HG03520 (cell line): ENCODE measurements around the gene MROH2B.
"Not testable (repeated sequence)": the region's sequence is repeated elsewhere in the genome, so short reads cannot be mapped to it uniquely, and the experiment has no call there.

Source experiments
- ATAC-seq: cut with Tn5 transposase; IDR thresholded peaks from one replicate; pipeline ENCODE4 v1.9.1; 2021; ENCODE audit warnings: mild to moderate bottlenecking, moderate library complexity; ENCODE audit not compliant: unreplicated experiment

MROH2B gene

GRCh38 chr5:41032973-41033372 is 38.2 kb downstream of the MROH2B start:
- no peak for ATAC-seq

GRCh38 chr5:41022600-41022999 is 48.5 kb downstream of the MROH2B start:
- ATAC-seq = not testable (repeated sequence)

- ATAC-seq = no peak
Measured at GRCh38 chr5:41012318-41012717, 58.8 kb downstream of the MROH2B start.

GRCh38 chr5:41010572-41010971 is 60.6 kb downstream of the MROH2B start:
- ATAC-seq = no peak

DNA sequence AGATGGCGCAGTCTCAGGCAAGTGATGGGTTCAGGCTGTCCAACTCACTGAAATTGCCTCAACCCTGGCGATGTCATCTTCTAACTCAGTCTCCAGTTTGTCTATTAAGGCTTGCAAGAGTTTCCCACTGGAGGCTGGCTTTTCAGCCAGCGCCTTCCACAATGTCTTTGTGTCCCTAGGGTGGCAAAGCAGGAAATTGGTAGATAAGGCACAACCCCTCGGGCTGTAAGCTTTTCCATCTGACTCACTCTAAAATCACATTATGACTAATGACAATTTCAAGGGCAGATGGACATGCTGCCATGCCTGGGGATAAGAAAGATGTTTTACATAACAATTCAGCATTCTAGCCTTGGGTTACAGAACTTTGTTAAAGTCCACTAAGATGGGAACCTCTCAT is 61.9 kb downstream of the MROH2B start:
- ATAC-seq = no peak

- no peak for ATAC-seq
Measured at GRCh38 chr5:41004931-41005330, 66.2 kb downstream of the MROH2B start.

DNA sequence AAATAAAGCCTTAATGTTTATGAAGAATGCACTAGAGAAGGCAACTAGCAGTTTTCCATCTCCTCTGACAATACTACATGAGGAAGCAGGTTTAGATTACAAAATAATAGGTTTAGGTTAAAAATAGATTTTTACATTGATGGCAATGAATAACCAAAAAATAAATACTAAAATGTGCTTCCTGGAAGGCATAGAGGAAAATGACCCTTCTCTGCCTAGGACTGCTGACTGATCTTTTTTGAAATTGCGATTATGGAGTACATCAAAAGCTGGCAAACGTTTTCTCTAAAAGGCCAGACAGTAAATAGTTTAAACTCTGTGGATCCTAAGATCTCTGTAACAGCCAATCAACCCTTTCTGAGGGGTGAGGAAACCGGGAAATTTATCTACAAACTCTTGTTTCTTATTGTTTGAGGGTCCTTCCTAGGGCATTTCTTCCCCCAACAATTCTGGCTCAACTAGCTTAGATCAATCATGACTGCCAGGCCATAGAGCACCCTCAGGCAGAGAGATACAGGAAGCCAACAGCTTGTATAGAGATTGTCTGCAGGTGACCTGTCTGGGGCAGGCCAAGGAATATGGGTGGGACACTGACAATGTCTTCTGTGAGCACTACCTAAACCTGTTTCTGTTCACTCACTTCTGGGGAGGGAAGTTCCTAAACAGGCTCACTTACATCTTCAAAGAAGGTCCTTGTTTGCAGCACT is 67.3 kb downstream of the MROH2B start:
- ATAC-seq = no peak

DNA sequence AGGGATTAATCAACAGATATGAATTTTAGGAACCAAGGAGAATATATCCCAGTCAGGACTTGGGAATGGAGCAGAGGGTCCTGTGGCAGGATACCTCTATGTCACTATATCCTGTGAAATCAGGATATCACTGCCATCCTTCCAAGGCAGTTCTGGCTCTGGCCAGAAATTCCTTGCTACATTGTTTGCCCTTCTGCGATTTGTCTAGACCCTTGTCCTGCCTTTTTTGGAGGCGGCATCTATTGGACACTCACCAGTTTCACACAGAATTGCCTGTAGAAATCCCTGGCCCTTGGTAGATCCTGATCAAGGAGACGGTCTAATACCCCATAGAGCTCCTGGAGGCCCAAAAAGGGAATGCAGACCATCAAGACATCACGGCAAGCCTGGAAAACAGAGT is 71.2 kb downstream of the MROH2B start:
- no peak for ATAC-seq

DNA sequence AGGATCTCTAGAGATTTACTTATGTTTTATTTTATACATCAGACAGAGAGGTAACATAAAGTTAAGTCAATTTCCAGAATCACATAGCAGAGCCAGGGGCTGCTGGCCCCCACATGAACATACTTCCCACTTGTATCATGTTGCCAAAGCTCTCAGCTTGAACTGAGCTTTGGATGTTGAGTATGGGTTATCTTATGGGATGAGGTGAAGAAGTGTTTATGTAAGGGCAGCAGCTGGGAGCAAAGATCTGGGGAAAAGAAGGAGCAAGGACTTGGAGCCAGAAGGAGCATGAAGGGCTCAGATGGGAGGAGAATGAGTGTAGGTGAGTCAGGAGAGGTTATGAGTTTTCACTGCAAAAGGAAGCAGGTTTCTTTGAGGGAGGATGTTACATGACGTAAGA is 72.0 kb downstream of the MROH2B start:
- no peak for ATAC-seq

DNA sequence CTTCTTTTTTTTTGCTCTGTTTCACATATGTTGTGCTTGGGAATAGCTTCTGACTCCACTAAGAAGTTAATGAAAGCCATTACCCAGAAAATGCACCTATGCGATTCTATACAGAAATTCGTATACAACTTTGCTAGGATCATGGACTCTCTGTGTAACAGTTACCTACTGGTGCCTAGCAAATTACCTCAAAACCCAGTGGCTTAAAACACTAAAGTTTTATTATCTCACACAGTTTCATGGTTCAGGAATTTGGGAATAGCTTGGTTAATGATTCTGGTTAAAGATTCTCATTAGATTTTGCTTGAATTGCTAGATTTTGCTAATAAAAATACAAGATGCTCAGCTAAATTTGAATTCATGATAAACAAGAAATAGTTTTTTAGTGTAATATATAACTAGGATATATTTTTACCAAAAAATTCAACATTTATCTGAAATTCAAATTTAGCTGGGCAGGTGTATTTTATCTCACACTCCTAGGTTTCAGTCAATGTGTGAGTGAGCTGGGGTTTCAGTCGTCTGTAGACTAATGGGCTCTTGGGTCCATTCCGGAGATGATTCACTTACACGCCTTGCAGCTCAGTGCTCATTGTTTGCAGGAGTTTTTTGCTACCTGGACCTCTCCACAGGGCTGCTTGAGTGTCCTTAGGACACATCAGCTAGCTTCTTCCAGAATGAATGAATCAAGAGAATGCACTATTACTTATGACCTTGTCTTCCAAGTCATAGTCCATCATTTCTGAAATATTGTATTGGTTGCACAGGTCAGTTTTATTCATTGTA is 75.1 kb downstream of the MROH2B start:
- ATAC-seq = no peak

DNA sequence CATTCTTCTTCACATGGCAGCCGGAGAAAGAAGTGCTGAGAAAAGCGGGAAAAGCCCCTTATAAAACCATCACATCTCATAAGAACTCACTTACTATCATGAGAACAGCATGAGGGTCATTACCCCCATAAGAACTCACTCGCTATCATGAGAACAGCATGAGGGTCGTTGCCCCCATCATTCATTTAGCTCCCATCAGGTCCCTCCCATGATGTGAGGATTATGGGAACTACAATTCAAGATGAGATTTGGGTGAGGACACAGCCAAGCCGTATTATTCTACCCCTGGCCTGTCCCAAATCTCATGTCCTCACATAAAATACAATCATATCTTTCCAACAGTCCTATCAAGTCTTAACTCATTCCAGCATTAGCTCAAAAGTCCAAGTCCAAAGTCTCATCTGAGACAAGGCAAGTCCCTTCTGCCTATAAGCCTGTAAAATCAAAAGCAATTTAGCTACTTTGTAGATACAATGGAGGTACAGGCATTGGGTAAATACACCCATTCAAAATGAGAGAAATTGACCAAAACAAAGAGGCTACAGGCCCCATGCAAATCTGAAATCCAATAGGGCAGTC is 79.1 kb downstream of the MROH2B start:
- ATAC-seq = no peak

DNA sequence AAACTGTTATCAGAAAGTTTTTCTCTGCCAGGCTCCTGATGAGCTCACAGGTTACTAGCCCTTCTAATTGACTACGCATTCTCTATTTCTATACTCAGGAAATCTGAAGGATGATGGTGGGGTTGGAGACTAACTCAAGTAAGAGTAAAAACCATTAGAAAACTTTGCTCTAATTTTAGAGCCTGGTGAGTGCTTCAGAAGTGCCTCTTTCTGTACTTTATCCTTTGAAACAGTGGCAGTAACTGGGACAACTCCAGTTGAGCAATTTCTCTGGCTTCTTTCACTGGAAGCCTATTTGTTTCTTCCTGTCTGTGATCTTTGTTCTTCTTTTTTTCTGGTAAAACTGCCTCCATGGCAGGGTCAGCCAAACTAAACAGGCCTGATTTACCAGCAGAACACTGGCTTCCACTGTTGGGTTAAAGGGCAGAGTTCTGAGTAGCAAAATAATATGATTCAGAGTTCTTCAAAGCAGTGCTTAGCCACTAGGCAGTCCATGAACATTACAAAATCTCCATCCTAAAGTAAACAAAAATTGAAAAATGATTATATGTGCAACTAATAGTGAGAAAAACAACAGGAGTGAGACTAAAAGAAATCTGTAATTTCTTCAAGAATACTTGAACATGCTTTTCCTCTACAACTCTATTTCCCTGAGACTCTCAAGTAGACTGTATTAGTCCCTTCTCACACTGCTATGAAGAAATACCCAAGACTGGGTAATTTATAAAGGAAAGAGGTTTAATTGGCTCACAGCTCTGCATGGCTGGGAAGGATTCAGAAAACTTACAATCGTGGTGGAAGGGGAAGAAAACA is 79.8 kb downstream of the MROH2B start:
- no peak for ATAC-seq

- no peak for ATAC-seq
Measured at GRCh38 chr5:40988746-40989510, 82.2 kb downstream of the MROH2B start.

- ATAC-seq = no peak
Measured at GRCh38 chr5:40987349-40987748, 83.8 kb downstream of the MROH2B start.

DNA sequence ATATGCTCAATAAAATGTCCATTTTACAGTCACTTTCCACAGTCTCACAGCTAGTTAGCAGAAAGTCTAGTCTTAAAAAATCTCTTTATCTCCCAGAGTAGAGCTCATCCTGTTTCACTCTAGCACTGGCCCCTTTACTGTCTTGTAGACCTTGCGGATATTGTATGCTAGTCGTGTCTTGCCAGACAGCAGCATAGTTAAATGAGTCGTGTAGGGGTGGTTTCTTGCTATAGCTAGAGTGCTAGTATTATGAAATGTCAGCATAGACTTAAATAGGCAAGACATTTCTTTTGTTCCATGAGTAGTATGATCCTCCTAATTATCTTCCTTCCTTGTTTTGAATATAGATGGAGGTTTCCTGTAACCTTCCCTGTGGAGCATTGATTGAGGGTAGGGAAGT is 84.5 kb downstream of the MROH2B start:
- no peak for ATAC-seq

DNA sequence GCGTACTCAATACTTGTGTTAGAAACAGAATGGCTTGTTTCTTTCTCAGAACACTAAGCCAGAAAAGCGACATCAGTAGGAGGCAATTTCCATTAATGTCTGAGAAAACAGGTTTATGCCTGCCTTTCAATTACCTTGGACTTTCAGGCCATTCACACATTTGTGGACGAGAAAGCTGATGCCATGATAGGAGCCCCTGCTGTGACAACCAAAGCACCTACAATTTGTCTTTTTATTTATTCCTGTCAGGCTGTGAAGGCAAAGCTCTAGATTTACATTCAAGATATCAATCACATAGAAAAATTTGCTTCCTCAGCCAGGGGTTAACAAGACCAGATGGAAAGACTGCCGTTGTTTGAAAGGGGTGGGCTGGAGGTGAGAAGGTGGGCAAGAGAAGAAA is 85.6 kb downstream of the MROH2B start:
- no peak for ATAC-seq

DNA sequence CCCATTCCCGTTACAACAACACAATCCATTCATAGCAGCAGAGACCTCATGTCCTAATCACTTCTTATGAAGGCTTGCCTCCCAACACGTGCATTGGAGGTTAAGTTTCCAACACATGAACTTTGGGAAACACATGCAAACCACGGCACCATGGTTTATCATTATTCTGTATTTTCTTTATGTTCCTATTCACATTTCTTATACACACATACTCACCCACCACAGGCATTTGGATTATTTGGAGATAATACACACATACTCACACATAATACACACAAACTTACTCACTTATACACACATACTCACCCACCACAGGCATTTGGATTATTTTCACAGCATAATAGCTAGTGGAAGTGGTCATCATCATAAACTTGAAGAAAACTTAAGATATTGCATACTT is 86.3 kb downstream of the MROH2B start:
- no peak for ATAC-seq

GRCh38 chr5:40983781-40984180 is 87.4 kb downstream of the MROH2B start:
- no peak for ATAC-seq

GRCh38 chr5:40981420-40981819 is 89.7 kb downstream of the MROH2B start:
- no peak for ATAC-seq

- no peak for ATAC-seq
Measured at GRCh38 chr5:40976836-40977235, 94.3 kb downstream of the MROH2B start.

- no peak for ATAC-seq
Measured at GRCh38 chr5:40976041-40976440, 95.1 kb downstream of the MROH2B start.
